ENCODE data around the gene PKD1L1. TPM values are rescaled to one million over a fixed set of nuclear protein-coding genes. Genes with fewer than 3 reads are reported as not detected.

Gene PKD1L1
- polyA plus RNA-seq, 1 donor from 2014 or later, result 2.0 TPM

DNA sequence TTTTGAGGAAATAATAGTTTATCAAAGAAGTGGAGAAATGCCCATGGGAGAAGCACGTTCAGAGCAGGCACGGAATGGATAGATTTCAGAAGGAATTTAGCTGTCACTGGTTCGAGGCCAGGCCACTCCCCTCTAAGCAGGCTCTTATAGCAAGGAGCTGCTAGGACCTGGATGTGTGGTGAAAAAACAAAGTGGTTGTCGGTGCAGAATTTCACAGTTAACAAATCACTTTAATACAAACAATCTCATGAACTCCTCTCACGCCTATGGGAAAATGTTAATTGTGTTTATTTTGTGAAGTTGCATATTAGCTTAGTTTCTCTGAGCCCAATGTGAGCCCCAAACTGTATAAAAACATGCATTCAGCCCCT is 176.3 kb downstream of the PKD1L1 start:
- no peak overlapping the region for H3K9ac ChIP-seq (ENCODE audit: low read length)
- no peak overlapping the region for H3K4me2 ChIP-seq (ENCODE audit: low read length)
- no peaks in the 10 kb centered on the region for H3F3A ChIP-seq (ENCODE audit: insufficient read depth, low read length, poor library complexity, severe bottlenecking)
- no peak overlapping the region for H2AFZ ChIP-seq (ENCODE audit: low read depth, low read length)
- no peaks in the 10 kb centered on the region for H4K20me1 ChIP-seq (ENCODE audit: insufficient read depth)
- no peaks in the 10 kb centered on the region for H3K27me3 ChIP-seq (ENCODE audit: insufficient read depth, low read depth, low read length)
- TF ChIP-seq MXI1 (conservative IDR thresholded peaks at IDR 0.05; ENCODE audit: poor library complexity, severe bottlenecking), result no peak
- TF ChIP-seq, protein P1, sequence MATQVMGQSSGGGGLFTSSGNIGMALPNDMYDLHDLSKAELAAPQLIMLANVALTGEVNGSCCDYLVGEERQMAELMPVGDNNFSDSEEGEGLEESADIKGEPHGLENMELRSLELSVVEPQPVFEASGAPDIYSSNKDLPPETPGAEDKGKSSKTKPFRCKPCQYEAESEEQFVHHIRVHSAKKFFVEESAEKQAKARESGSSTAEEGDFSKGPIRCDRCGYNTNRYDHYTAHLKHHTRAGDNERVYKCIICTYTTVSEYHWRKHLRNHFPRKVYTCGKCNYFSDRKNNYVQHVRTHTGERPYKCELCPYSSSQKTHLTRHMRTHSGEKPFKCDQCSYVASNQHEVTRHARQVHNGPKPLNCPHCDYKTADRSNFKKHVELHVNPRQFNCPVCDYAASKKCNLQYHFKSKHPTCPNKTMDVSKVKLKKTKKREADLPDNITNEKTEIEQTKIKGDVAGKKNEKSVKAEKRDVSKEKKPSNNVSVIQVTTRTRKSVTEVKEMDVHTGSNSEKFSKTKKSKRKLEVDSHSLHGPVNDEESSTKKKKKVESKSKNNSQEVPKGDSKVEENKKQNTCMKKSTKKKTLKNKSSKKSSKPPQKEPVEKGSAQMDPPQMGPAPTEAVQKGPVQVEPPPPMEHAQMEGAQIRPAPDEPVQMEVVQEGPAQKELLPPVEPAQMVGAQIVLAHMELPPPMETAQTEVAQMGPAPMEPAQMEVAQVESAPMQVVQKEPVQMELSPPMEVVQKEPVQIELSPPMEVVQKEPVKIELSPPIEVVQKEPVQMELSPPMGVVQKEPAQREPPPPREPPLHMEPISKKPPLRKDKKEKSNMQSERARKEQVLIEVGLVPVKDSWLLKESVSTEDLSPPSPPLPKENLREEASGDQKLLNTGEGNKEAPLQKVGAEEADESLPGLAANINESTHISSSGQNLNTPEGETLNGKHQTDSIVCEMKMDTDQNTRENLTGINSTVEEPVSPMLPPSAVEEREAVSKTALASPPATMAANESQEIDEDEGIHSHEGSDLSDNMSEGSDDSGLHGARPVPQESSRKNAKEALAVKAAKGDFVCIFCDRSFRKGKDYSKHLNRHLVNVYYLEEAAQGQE (IDR thresholded peaks at IDR 0.05; ENCODE audit: borderline replicate concordance), result no peak
- no peak for TF ChIP-seq SMC3 (conservative IDR thresholded peaks at IDR 0.05; ENCODE audit: poor library complexity)
- no peak for TF ChIP-seq POLR2AphosphoS5 (IDR thresholded peaks at IDR 0.05)
- TF ChIP-seq TAF1 (IDR thresholded peaks at IDR 0.05; ENCODE audit: low read depth), result no peak
- TF ChIP-seq EZH2 (IDR thresholded peaks at IDR 0.05; ENCODE audit: borderline replicate concordance, insufficient read depth, low read length, poor library complexity, severe bottlenecking), result no peak
- TF ChIP-seq RAD21 (conservative IDR thresholded peaks at IDR 0.05), result no peak
- H3K36me3 ChIP-seq (ENCODE audit: insufficient read depth, low read length), result no peaks in the 10 kb centered on the region
- no peaks in the 10 kb centered on the region for H3K9me2 ChIP-seq (ENCODE audit: insufficient read depth, low read length)
- no peak overlapping the region for H3K4me3 ChIP-seq (ENCODE audit: low read length)
- no peaks in the 10 kb centered on the region for H3K79me2 ChIP-seq (replicated peaks; ENCODE audit: insufficient read depth, low read length)
- no peaks in the 10 kb centered on the region for H3K9me3 ChIP-seq (ENCODE audit: low read length)
- no peak overlapping the region for H3K27ac ChIP-seq (ENCODE audit: low read length)

DNA sequence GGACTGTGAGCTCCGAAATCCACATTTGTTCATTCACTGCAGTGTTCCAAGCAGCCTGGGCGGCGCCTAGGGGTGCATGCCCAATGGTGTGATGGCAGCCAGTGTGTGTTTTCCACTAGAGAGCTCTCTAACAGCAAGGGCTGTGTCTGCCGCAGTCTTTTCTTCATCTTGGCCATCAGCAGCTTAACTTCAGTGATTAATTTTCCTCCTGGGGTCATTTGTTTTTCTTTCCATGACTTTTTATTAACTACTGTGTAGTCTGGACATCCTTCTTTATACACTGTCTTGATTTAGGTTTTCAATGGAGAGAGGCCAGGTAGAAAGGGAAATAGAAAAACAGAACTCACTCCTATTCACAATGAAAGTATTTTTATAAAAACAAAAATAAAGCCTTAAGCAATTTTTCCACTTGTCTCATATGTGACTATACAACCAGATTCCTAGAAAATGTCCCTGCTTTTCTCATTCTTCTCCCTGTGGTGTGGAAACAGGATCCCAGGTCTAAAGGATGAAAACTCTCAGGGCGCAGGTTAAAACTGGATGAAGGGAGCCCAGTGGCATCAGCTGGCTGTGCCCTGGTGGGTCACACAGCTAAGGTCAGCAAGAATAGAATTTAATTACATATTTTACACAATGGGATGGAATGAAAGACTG is 176.8 kb downstream of the PKD1L1 start:
- Histone ChIP-seq H3F3A (ENCODE audit: insufficient read depth, low read length, poor library complexity, severe bottlenecking) (no peaks in the 10 kb centered on the region), H3K4me3 (ENCODE audit: low read length) (no peak overlapping the region), H3K9me2 (ENCODE audit: insufficient read depth, low read length) (no peaks in the 10 kb centered on the region), H4K20me1 (ENCODE audit: insufficient read depth) (no peaks in the 10 kb centered on the region), H3K9ac (ENCODE audit: low read length) (no peak overlapping the region), H3K4me2 (ENCODE audit: low read length) (no peak overlapping the region), H3K27me3 (ENCODE audit: insufficient read depth, low read depth, low read length) (no peaks in the 10 kb centered on the region), H3K36me3 (ENCODE audit: insufficient read depth, low read length) (no peaks in the 10 kb centered on the region), H3K79me2 (replicated peaks; ENCODE audit: insufficient read depth, low read length) (no peaks in the 10 kb centered on the region), H2AFZ (ENCODE audit: low read depth, low read length) (no peak overlapping the region), H3K27ac (ENCODE audit: low read length) (no peak overlapping the region), H3K9me3 (ENCODE audit: low read length) (no peaks in the 10 kb centered on the region)
- TF ChIP-seq SMC3 (conservative IDR thresholded peaks at IDR 0.05; ENCODE audit: poor library complexity) (no peak), EZH2 (IDR thresholded peaks at IDR 0.05; ENCODE audit: borderline replicate concordance, insufficient read depth, low read length, poor library complexity, severe bottlenecking) (no peak), EP300 (conservative IDR thresholded peaks at IDR 0.05; ENCODE audit: poor library complexity, severe bottlenecking) (no peak), RAD21 (conservative IDR thresholded peaks at IDR 0.05) (no peak), POLR2AphosphoS5 (IDR thresholded peaks at IDR 0.05) (no peak), TAF1 (IDR thresholded peaks at IDR 0.05; ENCODE audit: low read depth) (no peak)

DNA sequence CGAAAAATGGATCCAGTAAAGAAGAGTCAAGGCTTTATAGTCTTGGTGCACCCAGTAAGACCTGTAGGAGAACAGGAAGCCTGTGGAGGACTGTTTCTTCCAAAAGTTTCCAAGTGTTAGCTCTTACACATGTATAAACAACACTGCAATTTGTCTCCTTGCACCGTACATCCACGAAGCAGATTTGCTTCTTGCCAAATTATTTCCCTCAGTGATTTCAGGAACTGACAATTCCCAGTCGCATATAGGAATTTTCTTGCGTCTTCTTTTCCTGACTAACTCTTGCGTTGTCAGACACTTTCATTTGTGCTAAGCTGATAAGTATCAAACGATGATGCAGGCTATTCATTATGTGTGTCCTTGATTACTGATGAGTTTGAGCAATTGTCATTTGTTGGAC is 182.1 kb downstream of the PKD1L1 start:
- no peaks in the 10 kb centered on the region for H4K20me1 ChIP-seq (ENCODE audit: insufficient read depth)
- H3K36me3 ChIP-seq (ENCODE audit: insufficient read depth, low read length), result no peaks in the 10 kb centered on the region
- no peaks in the 10 kb centered on the region for H3K9me2 ChIP-seq (ENCODE audit: insufficient read depth, low read length)
- TF ChIP-seq EZH2 (IDR thresholded peaks at IDR 0.05; ENCODE audit: borderline replicate concordance, insufficient read depth, low read length, poor library complexity, severe bottlenecking), result no peak
- no peak for TF ChIP-seq MXI1 (conservative IDR thresholded peaks at IDR 0.05; ENCODE audit: poor library complexity, severe bottlenecking)
- TF ChIP-seq, protein P1 (IDR thresholded peaks at IDR 0.05; ENCODE audit: borderline replicate concordance), result no peak
- TF ChIP-seq TAF1 (IDR thresholded peaks at IDR 0.05; ENCODE audit: low read depth), result no peak
- no peak for TF ChIP-seq EP300 (conservative IDR thresholded peaks at IDR 0.05; ENCODE audit: poor library complexity, severe bottlenecking)
- TF ChIP-seq, protein P2, sequence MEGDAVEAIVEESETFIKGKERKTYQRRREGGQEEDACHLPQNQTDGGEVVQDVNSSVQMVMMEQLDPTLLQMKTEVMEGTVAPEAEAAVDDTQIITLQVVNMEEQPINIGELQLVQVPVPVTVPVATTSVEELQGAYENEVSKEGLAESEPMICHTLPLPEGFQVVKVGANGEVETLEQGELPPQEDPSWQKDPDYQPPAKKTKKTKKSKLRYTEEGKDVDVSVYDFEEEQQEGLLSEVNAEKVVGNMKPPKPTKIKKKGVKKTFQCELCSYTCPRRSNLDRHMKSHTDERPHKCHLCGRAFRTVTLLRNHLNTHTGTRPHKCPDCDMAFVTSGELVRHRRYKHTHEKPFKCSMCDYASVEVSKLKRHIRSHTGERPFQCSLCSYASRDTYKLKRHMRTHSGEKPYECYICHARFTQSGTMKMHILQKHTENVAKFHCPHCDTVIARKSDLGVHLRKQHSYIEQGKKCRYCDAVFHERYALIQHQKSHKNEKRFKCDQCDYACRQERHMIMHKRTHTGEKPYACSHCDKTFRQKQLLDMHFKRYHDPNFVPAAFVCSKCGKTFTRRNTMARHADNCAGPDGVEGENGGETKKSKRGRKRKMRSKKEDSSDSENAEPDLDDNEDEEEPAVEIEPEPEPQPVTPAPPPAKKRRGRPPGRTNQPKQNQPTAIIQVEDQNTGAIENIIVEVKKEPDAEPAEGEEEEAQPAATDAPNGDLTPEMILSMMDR (IDR thresholded peaks at IDR 0.05; ENCODE audit: poor library complexity, severe bottlenecking), result no peak
- TF ChIP-seq SMC3 (conservative IDR thresholded peaks at IDR 0.05; ENCODE audit: poor library complexity), result no peak
- no peak for TF ChIP-seq POLR2AphosphoS5 (IDR thresholded peaks at IDR 0.05)
- H3K27ac ChIP-seq (ENCODE audit: low read length), result no peak overlapping the region
- H3K4me3 ChIP-seq (ENCODE audit: low read length), result no peak overlapping the region
- no peak overlapping the region for H2AFZ ChIP-seq (ENCODE audit: low read depth, low read length)
- no peaks in the 10 kb centered on the region for H3F3A ChIP-seq (ENCODE audit: insufficient read depth, low read length, poor library complexity, severe bottlenecking)
- H3K27me3 ChIP-seq (ENCODE audit: insufficient read depth, low read depth, low read length), result no peaks in the 10 kb centered on the region
- no peaks in the 10 kb centered on the region for H3K79me2 ChIP-seq (replicated peaks; ENCODE audit: insufficient read depth, low read length)
- no peaks in the 10 kb centered on the region for H3K9me3 ChIP-seq (ENCODE audit: low read length)
- H3K9ac ChIP-seq (ENCODE audit: low read length), result no peak overlapping the region
- H3K4me2 ChIP-seq (ENCODE audit: low read length), result no peak overlapping the region

Data from neural cell (in vitro differentiated cells).